Parathyroid adenoma (tissue), 2 donors: ENCODE measurements around the gene RAB40C.

Source experiments
- H2AFZ ChIP-seq: fragments of 300-600 bp; sonication (generic); one replicate; pipeline ENCODE4 v1.7.0; 2017; ENCODE audit warnings: antibody characterized with exemption, mild to moderate bottlenecking
- H3K27ac ChIP-seq: fragments of 300-600 bp; sonication (generic); one replicate; pipeline ENCODE4 v1.7.0; 2017
- H3K27me3 ChIP-seq: fragments of 300-600 bp; sonication (generic); one replicate; pipeline ENCODE4 v1.7.0; 2017; ENCODE audit warnings: low read length; ENCODE audit not compliant: control insufficient read depth, insufficient read depth
- H3K36me3 ChIP-seq: fragments of 300-600 bp; sonication (generic); one replicate; pipeline ENCODE4 v1.7.0; 2017; ENCODE audit warnings: low read length; ENCODE audit not compliant: control insufficient read depth, insufficient read depth
- H3K4me1 ChIP-seq: fragments of 300-600 bp; sonication (generic); one replicate; pipeline ENCODE4 v1.7.0; 2017; ENCODE audit warnings: control low read depth
- H3K4me2 ChIP-seq: fragments of 300-600 bp; sonication (generic); one replicate; pipeline ENCODE4 v1.7.0; 2017; ENCODE audit warnings: low read length
- H3K4me3 ChIP-seq: fragments of 300-600 bp; sonication (generic); one replicate; pipeline ENCODE4 v1.7.0; 2017; ENCODE audit warnings: low read depth, low read length
- H3K79me2 ChIP-seq: fragments of 300-600 bp; sonication (generic); one replicate; pipeline ENCODE4 v1.7.0; 2017; ENCODE audit warnings: control low read depth
- H3K9ac ChIP-seq: fragments of 300-600 bp; sonication (generic); one replicate; pipeline ENCODE4 v1.7.0; 2017; ENCODE audit warnings: mild to moderate bottlenecking
- H3K9me3 ChIP-seq: fragments of 300-600 bp; sonication (generic); one replicate; pipeline ENCODE4 v1.7.0; 2017; ENCODE audit warnings: low read length; ENCODE audit not compliant: control insufficient read depth
- TF ChIP-seq, protein P1 (sequence below): fragments of 300-600 bp; sonication (generic); IDR thresholded peaks from one replicate; pipeline ENCODE4 v1.7.0; 2017; ENCODE audit warnings: antibody characterized with exemption, mild to moderate bottlenecking
- donor health status: primary hyperparathyroidism.

RAB40C gene

DNA sequence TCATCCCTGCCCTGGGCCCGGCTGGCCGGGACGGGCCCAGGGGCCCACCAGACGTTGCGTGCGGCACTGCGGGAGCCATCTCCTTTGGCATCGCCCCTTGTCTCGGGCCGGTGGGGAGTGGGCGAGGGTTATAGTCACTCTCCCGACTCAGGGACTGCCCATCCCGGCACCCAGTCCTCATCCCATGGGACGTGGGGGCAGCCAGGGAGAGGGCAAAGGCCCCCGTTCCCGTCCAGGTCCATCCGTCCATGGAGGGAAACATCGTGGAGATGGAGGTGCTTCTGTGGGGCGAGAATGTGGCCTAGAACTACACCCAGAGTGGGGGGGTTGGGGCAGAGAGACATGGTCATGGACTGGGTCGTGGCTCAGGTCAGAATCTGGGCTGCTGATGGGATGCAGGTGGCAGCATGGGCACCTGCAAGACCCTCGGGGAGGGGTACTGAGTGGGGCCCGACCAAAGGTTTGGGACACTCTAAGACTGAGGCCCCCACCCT lies 56.9 kb downstream of the RAB40C start:
- no peaks in the 10 kb centered on the region for H3K27me3 ChIP-seq
- H3K36me3 ChIP-seq = no peaks in the 10 kb centered on the region
- TF ChIP-seq, protein P1, sequence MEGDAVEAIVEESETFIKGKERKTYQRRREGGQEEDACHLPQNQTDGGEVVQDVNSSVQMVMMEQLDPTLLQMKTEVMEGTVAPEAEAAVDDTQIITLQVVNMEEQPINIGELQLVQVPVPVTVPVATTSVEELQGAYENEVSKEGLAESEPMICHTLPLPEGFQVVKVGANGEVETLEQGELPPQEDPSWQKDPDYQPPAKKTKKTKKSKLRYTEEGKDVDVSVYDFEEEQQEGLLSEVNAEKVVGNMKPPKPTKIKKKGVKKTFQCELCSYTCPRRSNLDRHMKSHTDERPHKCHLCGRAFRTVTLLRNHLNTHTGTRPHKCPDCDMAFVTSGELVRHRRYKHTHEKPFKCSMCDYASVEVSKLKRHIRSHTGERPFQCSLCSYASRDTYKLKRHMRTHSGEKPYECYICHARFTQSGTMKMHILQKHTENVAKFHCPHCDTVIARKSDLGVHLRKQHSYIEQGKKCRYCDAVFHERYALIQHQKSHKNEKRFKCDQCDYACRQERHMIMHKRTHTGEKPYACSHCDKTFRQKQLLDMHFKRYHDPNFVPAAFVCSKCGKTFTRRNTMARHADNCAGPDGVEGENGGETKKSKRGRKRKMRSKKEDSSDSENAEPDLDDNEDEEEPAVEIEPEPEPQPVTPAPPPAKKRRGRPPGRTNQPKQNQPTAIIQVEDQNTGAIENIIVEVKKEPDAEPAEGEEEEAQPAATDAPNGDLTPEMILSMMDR = no peak
- no peaks in the 10 kb centered on the region for H3K9me3 ChIP-seq
- H2AFZ ChIP-seq = no peak overlapping the region
- peaks cover 46% of the 10 kb centered on the region for H3K4me1 ChIP-seq
- H3K9ac ChIP-seq = no peak overlapping the region
- peak overlapping the region; percentile 17 for H3K27ac ChIP-seq
- peaks cover 34% of the 10 kb centered on the region for H3K79me2 ChIP-seq
- H3K4me2 ChIP-seq = no peak overlapping the region
- H3K4me3 ChIP-seq = no peak overlapping the region

DNA sequence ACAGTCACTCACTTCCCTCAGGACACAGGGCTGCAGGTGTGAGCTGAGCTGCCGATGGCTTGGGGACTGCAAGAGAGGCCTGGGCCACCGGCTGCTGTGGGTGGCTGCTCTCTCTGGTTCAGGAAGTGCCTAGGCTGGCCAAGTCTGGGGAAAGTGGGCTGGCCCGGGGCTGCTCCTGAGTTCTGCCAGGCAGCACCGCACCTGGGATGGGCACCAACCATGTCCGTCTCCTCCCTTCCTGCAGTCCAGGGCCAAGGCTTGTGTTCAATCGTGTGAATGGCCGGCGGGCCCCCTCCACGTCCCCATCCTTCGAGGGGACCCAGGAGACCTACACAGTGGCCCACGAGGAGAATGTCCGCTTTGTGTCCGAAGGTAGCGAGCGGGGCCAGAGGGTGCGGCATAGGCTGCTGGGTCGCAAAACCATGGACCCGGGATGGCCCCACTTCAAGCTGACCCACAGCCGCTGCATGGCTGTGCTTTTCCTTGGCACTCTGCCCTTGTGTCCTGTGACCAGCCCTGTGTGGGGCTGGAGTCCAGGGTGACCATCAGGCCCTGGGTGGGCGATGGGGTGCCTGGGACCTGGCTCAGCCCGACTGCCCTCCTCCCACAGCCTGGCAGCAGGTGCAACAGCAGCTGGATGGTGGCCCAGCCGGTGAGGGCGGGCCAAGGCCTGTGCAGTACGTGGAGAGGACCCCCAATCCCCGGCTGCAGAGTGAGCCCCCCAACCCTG lies 57.5 kb downstream of the RAB40C start:
- no peak overlapping the region for H3K4me3 ChIP-seq
- no peak overlapping the region for H2AFZ ChIP-seq
- no peak overlapping the region for H3K9ac ChIP-seq
- no peak overlapping the region for H3K27ac ChIP-seq
- peaks cover 46% of the 10 kb centered on the region for H3K4me1 ChIP-seq
- H3K79me2 ChIP-seq = peaks cover 34% of the 10 kb centered on the region
- H3K9me3 ChIP-seq = no peaks in the 10 kb centered on the region
- no peaks in the 10 kb centered on the region for H3K36me3 ChIP-seq
- H3K4me2 ChIP-seq = no peak overlapping the region
- TF ChIP-seq, protein P1 = no peak
- no peaks in the 10 kb centered on the region for H3K27me3 ChIP-seq

DNA sequence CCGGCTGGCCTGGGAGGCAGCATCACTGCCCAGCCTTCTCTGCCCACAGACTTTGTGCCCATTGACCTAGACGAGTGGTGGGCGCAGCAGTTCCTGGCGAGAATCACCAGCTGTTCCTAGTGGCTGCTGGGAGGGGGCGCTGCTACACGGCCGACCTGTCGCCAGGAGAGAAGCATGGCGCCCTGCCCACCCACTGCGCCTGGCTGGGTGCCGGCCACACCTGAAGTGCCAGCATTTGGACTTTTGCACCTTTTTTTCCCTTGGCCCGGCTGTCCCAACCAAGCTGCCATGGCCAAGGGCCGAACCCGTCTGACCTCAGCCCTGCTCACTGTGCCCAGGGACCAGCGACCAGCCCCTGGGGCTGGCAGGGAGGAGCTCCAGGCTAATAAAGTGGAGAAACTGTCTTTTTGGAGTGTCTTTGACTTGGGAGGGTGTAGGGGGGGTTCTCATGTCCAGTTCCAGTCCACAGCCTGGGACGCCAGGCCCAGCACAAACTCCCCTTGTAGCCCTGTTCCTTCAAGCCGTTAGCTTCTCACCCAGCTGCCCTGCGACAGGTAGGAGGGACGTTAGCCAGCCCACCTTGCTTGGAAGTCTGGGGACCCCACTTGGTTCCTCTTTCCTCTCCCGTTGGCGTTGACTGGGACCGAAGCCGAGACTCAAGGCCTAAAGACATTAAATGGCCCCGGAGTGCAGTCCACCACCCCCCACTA lies 58.4 kb downstream of the RAB40C start:
- Histone ChIP-seq H2AFZ (peak overlapping the region; percentile 82), H3K9ac (no peak overlapping the region), H3K27me3 (no peaks in the 10 kb centered on the region), H3K27ac (peak overlapping the region; percentile 80), H3K4me2 (peak overlapping the region; percentile 85), H3K79me2 (peaks cover 27% of the 10 kb centered on the region), H3K4me1 (peaks cover 39% of the 10 kb centered on the region), H3K36me3 (no peaks in the 10 kb centered on the region), H3K4me3 (peak overlapping the region; percentile 53), H3K9me3 (no peaks in the 10 kb centered on the region)
- TF ChIP-seq, protein P1 = peak; percentile 27

DNA sequence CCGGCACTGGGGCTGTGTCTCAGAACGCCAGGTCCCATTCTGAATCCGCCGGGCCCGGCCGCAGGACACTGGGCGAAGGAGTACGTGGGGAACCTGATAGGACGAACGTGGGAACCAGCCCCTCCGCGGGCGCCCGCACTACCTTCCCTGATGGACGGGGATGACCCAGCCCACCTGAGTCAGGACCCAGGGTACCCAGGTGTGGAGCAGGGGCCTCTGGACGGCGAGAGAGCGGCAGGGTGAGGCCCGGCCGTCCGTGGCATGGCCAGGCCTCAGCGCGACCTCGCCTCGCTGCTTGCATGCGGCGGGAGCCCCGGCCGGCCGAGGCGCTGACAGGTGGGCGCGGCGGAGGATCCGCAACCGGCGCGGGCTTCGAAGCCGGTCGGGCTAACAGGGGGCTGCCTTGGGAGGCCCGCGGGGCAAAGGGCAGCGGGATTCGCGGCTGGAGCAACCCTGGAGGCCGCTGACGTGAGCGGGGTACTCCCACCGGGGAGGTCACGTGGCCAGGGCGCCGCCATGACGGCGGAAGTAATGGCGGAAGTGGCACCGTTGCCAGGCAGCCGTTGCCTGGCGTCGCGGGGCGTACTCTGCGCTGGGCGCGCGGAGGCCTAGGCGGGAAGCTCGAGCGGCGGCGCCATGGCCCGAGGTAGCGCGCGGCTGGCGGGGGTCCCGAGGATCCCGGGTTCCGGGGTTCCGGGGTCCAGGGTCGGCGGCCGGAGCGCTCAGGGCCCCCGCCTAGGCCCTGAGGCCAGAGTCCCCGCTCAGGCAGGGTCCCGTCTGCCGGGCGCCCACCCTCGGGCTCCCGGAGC lies 59.1 kb downstream of the RAB40C start, which contains the start of gene WDR90:
WDR90 (plus strand) TSS at position 585 of the 809 bp plus-strand sequence; CDS start at position 637, 52 bp downstream.
- H3K4me1 ChIP-seq = peaks cover 35% of the 10 kb centered on the region
- H3K79me2 ChIP-seq = peaks cover 21% of the 10 kb centered on the region
- H3K27ac ChIP-seq = peak within 1 kb of the TSS; percentile 80
- H3K27me3 ChIP-seq = no peaks in the 10 kb centered on the region
- peak within 1 kb of the TSS; percentile 82 for H2AFZ ChIP-seq
- no peaks in the 10 kb centered on the region for H3K36me3 ChIP-seq
- peak within 1 kb of the TSS; percentile 57 for H3K9ac ChIP-seq
- H3K4me3 ChIP-seq = peak within 1 kb of the TSS; percentile 53
- no peaks in the 10 kb centered on the region for H3K9me3 ChIP-seq
- TF ChIP-seq, protein P1 = no peak
- H3K4me2 ChIP-seq = peak within 1 kb of the TSS; percentile 85
